IMR-90 (cell line): ENCODE measurements around the gene PFKFB2.

ENCODE experiments used
- RCOR1 ChIP-seq: IDR thresholded peaks from 2 replicates; pipeline ENCODE4 v1.6.1; 2012; ENCODE audit warnings: mild to moderate bottlenecking, low read length, improper control_type of control experiment; ENCODE audit not compliant: insufficient replicate concordance
- TF ChIP-seq, protein P1 (sequence below): conservative IDR thresholded peaks from 2 replicates; pipeline ENCODE4 v1.5.1; 2012; ENCODE audit warnings: mild to moderate bottlenecking, low read depth, low read length, improper control_type of control experiment

DNA sequence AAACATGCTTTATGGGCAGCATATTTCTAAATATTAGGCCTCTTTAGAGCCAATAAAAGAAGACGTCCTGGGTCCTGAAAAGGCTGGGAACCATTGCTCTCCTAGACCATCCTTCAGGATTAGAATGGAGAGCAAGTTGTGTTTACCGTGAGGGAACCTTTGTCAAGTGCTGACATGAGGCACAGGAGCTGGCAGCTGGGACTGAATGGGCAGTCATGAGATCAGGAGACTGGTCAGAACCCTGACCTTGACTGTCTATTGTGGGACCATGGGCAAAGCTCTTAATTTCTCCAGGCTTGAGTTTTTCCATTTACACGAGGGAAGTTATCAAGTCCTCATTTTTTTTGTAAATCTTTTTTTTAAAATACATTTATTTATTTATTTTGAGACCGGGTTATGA is 5.2 kb downstream of the PFKFB2 start:
- TF ChIP-seq, protein P1, sequence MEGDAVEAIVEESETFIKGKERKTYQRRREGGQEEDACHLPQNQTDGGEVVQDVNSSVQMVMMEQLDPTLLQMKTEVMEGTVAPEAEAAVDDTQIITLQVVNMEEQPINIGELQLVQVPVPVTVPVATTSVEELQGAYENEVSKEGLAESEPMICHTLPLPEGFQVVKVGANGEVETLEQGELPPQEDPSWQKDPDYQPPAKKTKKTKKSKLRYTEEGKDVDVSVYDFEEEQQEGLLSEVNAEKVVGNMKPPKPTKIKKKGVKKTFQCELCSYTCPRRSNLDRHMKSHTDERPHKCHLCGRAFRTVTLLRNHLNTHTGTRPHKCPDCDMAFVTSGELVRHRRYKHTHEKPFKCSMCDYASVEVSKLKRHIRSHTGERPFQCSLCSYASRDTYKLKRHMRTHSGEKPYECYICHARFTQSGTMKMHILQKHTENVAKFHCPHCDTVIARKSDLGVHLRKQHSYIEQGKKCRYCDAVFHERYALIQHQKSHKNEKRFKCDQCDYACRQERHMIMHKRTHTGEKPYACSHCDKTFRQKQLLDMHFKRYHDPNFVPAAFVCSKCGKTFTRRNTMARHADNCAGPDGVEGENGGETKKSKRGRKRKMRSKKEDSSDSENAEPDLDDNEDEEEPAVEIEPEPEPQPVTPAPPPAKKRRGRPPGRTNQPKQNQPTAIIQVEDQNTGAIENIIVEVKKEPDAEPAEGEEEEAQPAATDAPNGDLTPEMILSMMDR: no peak
- TF ChIP-seq RCOR1: no peak
